ENCODE data around the gene SIGLEC6.

SIGLEC6 gene

DNA sequence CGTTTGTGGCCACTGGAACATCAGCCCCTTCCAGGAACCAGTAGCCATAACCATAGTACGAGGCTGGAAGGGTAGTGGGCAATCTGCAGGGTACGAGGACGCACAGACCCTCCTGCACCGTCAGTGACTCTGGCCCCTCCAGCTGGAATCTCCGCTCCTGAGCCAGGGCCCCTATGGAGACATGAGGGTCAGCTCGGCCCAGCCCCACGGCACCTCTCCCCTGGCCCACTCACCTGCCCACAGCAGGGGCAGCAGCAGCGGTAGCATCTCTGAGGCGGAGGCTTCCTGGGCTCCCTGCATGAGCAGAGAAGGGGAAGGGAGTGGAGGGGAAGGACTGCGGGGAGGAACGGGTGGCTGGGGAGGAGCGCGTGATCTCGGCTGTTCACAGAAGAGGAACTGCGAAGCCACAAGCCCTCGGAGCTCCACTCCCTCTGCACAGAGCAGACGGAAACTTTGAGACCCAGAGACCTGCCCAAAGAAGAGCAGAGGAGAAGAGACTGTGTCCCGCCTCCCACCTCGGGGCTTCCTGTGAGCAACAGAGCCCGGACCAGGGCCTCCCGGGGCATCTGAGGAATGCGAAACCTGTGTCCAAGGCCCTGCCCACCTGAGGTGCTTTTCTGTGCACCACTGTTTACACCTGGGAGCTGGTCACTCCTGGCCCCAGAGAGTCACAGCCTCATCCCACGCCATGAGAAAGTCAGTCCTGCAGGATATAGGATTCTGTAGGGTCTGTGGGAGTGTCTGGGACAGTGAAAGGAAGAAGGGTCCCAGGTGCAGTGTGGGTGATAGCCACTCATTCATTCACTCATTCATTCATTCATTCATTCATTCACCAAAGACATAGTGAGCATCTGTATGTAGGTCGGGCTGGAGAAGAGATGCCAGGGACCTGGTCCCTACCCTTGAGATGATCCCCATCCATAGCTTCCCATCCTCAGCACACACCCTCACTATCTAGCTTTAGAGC lies at the start of gene SIGLEC6:
Gene SIGLEC6 (minus strand): TSS at position 322 of the 967 bp plus-strand sequence. CDS start 22 bp downstream, at position 300.
- DNase-seq = no peak

GRCh38 chr19:51576850-51577249 lies 45.4 kb upstream of the SIGLEC6 start:
- no peak for DNase-seq

- DNase-seq = no peak
These were observed 41.9 kb upstream of the SIGLEC6 start for GRCh38 chr19:51573331-51573730.

DNA sequence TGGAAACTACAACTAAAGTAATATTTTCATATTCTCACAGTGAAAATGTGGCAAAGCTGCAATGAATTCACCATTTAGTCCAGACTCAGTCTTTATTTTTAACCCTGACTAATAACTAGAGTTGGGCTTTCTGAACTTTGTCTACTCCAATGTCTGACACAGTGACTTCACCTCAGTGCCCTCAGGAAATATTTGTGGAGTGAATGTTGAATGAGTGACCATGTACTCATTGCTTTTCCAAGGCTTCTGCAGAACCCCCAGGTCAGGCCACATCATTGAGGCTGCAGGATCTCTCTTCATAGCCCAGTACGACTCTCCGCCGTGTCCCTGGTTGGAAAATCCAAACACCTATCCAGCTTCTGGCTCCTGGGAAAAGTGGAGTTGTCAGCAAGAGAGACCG lies 41.4 kb upstream of the SIGLEC6 start:
- DNase-seq = no peak

GRCh38 chr19:51572410-51572809 lies 40.9 kb upstream of the SIGLEC6 start:
- DNase-seq = no peak

GRCh38 chr19:51571599-51571998 lies 40.1 kb upstream of the SIGLEC6 start:
- DNase-seq = no peak

GRCh38 chr19:51570962-51571575 lies 39.6 kb upstream of the SIGLEC6 start, which contains the start of gene ZNF175:
ZNF175 (plus strand) TSS chr19:51571283; CDS start chr19:51573330, 2,047 bp downstream.
- peak; percentile 61 for DNase-seq

DNA sequence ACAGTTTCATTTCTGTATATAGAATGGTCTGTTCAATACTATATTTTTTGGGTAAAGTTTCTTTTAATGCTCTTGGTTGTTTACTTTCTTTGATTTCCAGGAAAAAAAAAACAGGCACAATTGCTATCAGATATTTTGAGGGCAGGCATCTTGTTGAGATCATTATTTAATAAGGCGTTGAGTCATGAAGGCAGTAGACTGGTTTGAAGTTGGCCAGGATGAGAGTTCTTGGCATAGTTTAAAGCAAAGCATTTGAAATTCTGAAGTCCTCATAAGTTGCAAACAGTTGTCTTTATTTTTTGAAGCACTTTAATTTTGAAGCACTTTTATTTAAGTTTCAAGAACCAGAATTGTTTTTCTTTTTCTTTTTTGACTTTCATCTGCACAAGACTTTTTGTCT lies 37.0 kb upstream of the SIGLEC6 start:
- no peak for DNase-seq

GRCh38 chr19:51567583-51567982 lies 36.1 kb upstream of the SIGLEC6 start:
- DNase-seq = no peak

GRCh38 chr19:51566489-51567100 lies 35.1 kb upstream of the SIGLEC6 start:
- DNase-seq = no peak

DNA sequence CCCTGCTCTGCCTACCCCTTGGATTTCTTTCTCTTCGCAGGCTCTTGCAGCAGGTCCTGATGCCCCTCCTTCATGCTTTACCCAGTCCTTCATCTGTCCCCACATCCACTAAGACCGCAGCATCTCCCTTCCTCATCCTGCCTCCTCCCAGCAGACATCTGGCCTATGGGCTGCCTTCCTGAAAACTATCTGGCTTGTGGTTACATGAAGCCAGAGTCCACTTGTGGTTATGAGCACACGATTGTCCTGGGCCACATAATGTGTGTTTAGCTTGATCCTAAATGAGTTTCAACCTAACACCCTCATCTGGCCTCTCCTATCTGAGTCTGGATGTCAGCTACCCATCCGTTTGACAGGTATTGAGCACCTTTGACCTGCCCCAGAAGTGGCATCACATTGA lies 34.1 kb upstream of the SIGLEC6 start:
- no peak for DNase-seq

GRCh38 chr19:51564791-51565190 lies 33.3 kb upstream of the SIGLEC6 start:
- DNase-seq = no peak

- no peak for DNase-seq
These were observed 28.9 kb upstream of the SIGLEC6 start for GRCh38 chr19:51560339-51560738.

GRCh38 chr19:51559240-51559639 lies 27.8 kb upstream of the SIGLEC6 start:
- DNase-seq = no peak

DNA sequence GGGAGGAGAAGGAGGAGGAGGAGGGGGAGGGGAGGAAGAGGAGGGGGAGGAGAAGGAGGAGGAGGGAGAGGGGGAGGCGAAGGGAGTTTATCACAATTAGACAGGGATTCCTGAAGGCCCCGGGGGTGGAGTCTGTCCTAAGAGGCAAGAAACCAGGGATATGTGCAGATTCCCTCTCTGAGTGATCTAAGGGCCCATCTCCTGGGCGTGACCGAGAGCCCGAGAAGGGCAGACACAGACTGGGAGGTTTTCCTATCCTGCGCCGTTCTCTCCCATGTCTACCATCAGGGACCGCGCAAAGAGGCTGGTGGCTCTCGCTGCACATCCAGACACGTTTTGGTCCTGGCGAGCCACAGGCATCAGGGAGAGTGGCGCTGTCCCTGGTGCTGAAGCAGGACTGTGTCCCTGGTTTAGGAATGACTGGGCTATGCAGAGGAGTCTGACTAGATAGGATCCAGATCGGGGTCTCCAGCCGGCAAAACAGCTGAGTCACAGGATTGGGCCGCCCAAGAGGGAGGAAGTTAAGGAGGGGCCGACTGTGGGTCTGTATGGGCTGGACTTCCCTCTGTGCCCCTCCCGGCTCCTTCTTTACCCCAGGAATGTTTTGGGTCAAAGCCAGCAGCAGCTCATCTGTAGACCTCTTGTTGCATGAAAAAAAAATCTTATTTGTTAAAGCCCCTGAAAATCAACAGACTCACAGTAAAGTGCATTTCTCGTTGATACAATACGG lies 21.7 kb upstream of the SIGLEC6 start:
- no peak for DNase-seq

- DNase-seq = no peak
These were observed 21.1 kb upstream of the SIGLEC6 start for GRCh38 chr19:51552608-51552995.

DNA sequence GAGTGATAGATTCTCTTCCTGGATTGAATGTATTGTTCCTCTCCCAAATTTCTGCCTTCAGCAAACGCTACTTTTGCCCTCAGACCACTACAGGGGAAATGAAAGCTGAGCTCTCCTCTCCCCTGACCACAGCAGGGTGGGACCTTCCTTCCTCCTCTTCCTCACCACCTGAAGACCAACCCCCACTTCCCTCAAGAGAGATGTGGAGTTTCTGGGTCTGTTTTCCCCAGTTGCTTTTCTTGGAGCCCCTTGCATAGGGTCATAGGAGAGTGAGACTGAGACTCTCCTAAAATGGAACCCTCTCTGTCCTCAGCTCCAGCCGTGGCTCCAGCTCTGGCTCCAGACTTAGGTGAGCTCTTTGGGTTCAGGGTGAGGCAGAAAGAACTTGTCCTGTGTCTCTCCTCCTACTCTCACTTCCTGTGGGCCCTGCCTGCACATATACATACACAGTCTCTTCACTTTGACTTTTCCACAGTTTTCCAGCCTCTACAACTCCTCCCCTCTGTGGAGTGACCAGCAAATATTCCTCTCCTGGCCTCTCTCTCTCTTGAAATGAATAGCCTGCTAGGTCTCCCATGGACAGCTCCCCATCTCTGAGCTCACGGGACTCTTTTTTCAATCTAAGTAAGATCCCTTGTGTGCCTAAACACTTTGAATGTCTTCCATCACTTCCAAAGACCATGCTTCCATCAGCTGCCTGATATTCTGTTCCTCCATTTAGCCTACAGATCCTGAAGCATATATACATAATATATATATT lies 20.4 kb upstream of the SIGLEC6 start:
- no peak for DNase-seq

DNA sequence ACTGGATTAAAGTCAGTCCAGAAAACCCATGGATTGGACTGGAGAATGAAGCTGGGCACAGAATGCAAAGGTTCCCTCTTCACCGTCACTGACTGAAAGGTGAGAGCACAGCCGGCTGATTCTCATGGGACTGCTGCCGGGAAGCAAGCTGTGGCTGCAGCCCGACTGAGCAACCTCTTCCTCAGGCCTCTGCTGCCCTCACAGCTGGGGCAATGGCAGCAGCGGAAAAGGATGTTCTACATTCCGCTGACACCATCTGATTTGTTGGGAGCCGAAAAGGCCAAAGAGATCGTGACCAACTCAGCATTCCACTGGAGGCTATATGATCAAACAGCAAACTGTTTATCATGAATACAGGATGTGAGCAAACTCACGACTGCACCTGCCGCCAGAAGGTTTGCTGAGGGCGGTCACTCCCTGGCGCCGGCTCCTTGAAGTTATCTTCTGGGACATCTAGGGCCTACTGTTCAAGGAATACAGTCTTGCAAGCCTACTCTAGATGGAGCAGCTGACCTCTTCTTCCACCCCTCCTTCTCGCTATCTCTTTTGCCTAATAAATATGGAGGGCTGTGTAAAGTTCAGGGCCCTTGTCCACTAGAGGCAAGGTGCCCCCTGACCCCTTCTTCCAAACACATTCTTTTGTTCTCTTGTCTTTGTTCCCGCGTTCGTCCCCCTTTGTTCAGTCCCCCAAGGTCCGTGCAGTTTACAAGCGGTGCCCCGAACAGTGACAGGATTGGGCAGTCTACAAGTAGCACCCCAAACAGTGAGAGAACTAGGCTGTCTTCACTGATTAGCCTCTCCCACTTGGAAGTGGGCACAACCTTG lies 19.6 kb upstream of the SIGLEC6 start:
- DNase-seq = no peak

DNA sequence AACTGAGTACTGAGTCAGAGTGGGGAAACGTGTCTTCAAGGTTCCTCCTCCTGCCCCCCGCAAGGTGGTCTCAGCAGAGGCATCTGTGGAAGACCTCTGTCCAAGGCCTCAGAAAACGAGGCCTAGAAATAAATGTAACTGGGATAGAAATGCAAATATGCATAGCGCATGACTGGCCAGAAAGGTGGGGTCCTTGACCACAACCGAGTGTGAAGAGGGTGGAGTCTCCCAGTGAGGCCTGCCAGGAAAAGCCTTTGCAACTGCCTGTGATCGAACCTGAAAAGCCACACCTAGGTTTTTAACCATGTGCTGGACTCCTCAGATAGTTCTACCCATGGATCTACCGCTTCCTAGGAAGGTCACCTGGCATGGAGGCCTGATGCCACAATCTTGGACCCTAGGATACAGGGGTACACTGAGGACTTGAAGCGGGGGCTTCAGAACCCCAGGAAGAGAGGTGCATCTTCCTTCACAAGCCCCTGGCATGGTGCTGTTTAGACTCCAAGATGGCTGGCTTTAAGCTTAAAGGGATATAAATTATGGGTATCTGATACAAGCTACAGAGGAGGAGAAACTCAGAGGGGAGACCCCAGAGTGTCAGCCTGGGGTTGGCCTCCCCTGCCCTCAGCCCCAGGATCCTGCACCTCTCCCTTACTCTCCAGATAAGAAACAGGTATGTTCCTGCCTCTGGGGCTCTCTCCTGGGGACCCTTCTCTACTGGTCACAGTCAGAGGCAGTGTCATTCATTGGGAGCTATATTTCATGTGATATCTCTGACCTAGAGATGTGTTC lies 18.3 kb upstream of the SIGLEC6 start:
- no peak for DNase-seq

GRCh38 chr19:51548891-51549305 lies 17.4 kb upstream of the SIGLEC6 start:
- DNase-seq = no peak

Measured in NCI-H510A (cell line).